Limb (tissue), 2 donors: ENCODE data around the gene CHPF.
A peak's percentile ranks its signal among the peaks of the same experiment; 100 is the strongest.

Experiments used
- DNase-seq, 2 donors: peaks; one replicate each; pipeline ENCODE4 v3.0.0-alpha.2; 2016; ENCODE audit errors: extremely low spot score in 2 of 2

Gene CHPF, protein sequence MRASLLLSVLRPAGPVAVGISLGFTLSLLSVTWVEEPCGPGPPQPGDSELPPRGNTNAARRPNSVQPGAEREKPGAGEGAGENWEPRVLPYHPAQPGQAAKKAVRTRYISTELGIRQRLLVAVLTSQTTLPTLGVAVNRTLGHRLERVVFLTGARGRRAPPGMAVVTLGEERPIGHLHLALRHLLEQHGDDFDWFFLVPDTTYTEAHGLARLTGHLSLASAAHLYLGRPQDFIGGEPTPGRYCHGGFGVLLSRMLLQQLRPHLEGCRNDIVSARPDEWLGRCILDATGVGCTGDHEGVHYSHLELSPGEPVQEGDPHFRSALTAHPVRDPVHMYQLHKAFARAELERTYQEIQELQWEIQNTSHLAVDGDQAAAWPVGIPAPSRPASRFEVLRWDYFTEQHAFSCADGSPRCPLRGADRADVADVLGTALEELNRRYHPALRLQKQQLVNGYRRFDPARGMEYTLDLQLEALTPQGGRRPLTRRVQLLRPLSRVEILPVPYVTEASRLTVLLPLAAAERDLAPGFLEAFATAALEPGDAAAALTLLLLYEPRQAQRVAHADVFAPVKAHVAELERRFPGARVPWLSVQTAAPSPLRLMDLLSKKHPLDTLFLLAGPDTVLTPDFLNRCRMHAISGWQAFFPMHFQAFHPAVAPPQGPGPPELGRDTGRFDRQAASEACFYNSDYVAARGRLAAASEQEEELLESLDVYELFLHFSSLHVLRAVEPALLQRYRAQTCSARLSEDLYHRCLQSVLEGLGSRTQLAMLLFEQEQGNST

DNA sequence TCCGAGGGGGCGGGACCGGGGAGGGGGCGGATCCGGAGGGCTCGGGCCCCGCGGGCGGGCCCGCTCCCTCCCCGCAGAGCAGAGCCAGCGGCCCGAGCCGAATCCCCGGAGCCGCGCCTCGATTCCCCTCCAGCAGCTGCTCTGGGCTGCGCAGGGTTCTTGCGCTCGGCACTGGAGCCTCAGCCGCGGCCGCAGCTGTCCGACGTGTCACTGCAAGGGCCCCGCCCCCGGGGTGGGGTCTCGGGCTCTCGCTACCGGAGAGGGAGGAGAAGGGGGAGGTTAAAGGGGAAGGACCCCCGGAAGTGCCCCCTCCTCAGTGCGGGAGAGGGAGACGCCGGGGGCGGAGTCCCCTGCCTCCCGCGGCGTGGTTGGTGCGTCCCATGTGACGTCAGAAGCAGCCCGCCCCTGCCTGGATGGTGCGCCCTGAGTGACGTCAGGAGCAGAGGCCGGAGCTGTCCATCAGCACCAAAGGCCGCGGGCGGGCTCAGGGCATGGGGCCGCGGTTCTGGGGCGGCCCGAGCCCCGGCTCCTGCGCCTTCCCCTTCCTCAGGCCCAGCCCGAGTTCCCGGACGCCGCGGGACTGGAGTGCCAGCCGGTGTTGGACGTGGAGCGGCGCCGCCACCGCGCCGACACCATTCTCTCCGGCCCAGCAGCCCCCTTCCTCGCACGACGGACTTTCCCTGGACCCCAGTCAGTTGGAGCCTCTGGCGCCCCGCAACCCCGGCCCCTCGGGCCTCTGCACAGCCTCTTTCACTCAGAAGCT, at the start of gene CHPF, which contains the start of gene TMEM198:
CHPF (minus strand) TSS at position 214 of the 763 bp plus-strand sequence. CDS start 271 bp downstream, outside the sequence.
TMEM198 (plus strand) TSS at position 433 of the 763 bp plus-strand sequence. CDS start 700 bp downstream, outside the sequence.
- peak; percentile 97 to 99 for DNase-seq

DNA sequence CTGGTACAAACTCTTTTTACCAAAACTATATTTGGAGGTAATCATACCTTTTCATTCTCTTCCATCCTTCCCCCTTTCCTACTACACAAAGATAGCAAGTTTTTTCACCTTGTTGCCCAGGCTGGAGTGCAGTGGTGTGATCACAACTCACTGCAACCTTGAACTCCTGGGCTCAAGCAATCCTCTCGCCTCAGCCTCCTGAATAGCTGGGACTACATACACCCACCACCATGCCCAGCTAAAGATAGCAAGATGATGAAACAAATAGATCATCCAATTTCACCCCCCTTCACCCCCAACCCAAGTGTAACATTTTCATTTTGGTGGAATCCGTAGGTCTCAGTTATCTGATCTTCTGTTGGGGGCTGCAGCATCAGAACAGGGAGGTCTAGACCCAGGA, 49.5 kb upstream of the CHPF start:
- DNase-seq, result no peak

DNA sequence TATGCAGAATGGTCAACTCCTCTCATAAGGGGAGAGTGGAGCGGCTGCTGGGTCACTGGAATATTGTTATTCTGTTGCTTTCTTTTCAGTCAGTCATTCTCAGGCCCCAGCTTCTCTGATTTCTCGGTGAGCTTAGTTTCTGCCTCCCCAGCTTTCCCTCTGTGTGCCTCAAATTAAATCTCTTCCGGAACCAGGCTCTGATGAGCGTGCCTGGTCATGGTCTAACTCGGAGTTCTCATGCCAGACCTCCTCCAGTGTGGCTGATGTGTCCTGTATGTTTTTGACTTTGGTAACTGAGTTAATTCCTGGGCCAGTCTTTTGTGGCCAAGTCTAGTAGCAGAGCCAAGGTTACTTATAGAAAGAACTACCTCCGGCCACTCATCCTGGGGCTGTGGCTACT, 49.1 kb upstream of the CHPF start:
- no peak for DNase-seq

DNA sequence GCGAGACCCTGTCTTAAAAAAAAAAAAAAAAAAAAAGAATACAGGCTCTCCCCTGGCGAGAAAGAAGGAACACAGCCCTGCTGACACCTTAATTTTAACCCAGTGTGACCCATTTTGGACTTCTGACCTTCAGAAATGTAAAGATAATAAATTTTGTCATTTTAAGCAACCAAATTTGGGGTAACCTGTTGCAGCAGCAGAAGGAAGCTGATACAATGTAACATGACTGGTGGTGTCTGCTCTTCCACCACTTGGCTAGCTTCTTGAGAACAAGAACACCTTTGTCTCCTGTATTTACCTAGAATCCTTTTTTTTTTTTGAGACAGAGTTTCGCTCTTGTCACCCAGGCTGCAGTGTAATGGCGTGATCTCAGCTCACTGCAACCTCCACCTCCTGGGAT, 47.5 kb upstream of the CHPF start:
- no peak for DNase-seq

DNA sequence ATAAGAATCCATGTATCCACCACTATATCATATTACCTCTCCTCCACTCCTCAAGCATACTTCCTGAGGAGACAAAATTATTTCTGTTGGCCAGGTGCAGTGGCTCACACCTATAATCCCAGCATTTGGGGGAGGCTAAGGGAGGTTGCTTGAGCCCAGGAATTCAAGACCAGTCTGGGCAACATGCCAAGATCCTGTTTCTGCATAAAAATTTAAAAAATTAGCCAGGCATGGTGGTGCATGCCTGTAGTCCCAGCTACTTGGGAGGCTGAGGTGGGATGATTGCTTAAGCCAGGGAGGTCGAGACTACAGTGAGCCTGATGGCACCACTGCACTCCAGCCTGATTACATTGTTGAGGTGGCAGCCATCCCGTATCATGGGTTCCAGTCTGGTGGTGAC, 37.7 kb upstream of the CHPF start:
- DNase-seq, result no peak

DNA sequence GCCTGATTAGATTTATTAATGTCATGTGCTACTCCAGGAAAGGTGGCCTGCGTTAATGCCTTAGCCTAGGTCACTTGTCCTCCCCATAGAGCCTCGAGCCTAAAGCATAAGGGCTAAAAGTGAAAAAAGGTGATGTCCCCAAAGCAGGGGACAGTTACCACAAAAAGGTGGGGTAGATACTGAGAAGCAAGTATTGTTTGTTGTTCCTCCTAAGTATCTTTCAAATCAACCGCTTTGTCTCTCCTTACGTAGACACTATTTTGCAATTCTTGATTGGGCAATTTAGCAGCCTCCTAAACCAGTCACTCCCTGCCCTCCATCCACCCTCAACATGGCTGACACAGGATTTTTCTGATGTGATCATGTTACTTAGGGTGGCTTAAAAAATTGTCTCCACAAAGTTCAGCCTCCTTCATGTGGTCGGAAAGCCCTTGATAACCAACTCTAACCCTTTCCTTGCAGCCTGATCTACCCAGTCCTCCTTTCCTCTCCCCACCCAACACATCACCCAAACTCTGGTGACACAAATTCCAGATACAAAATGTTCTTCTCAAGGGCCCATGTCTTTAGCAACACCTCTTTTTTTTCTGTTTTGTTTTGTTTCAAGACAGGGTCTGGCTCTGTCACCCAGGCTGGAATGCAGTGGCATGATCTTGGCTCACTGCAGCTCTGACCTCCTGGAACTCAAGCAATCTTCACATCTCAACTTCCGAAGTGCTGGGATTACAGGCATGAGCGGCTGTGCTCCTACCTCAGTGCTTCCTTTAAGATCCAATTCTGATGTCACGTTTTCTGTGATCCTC, 35.4 kb upstream of the CHPF start:
- no peak for DNase-seq

DNA sequence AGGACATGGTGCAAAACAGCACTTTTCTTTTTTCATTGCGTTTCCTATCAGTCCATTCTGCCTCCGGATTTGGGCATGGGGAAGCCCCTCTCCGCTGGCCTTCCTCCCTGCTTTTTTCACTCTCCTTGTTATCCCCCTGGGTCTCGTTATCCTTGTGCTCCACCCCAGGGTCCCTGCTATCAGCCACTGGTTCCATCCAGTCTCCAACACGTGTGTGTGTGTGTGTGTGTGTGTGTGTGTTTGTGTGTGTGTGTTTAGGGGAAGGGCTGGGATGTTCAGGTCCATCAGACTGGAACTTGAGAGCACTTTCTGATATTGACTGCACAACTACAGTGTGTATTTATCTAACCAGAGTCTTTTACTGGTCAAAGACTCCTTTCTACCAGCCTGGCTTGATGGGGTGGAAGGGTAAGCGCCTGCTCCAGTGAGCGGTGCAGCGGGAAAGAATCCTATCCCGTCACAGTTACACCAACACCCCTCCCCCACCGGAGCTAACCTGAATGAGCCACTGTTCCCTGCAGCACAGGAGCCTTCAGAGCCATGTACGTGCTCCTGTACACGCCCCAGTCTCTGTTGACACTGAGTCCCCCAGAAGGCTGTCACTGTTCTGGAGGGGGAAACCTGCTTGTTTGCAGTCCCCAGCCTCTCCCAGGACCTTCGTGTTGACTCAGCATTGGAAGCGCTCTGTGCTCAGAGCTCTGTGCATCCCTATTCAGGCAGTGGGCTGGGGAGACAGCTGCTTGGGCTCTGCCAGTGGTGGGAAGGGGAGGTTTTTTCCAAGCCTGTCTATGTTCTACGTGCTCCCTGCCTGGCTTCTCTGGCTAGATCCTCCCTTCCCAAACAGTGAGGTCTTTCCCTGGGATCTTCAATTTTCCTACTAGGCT, 33.1 kb upstream of the CHPF start:
- peak; percentile 64 to 83 for DNase-seq

DNA sequence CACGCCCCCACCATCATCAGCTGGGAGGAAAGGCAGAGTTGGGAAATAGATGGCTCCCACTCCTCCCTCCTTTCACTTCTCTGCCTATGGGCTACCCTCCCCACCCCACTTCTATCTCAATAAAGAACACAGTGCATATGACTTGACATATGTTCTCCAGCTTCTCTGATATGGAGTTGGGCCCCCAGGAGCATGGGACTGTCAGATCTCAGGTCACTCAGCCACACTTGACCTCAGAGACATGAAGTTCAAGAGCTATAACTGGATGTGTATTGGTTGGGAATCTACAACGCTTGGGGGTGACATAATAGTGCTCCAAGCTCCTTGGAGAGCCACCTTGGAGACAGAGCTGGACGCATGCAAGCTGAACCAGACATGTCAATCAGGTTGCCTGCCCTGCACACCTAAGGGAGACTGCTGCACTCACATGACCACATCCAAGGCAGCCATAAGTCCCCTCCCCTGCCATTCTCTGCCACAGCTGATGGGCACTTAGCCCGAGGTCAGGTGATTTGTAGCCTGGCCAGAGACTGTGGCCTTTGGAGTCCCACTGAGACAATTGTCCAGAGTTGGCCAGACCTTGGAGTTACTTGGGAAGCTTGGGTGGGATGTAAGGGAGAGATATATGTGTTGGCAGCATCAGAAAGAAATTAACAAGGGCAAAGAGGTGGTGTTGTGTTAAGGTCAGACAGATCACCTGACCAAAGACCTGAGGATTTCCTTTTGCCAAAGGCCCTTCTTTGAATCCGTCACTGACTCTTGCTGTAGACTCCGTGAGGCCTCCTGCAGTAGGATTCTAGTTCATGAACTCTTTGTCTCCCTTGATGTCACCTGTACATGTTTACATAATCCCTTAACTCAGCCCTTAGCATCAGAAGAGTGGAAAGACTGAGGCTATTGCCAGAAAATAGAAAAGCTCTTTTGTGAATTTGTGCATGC, 32.2 kb upstream of the CHPF start:
- no peak for DNase-seq

DNA sequence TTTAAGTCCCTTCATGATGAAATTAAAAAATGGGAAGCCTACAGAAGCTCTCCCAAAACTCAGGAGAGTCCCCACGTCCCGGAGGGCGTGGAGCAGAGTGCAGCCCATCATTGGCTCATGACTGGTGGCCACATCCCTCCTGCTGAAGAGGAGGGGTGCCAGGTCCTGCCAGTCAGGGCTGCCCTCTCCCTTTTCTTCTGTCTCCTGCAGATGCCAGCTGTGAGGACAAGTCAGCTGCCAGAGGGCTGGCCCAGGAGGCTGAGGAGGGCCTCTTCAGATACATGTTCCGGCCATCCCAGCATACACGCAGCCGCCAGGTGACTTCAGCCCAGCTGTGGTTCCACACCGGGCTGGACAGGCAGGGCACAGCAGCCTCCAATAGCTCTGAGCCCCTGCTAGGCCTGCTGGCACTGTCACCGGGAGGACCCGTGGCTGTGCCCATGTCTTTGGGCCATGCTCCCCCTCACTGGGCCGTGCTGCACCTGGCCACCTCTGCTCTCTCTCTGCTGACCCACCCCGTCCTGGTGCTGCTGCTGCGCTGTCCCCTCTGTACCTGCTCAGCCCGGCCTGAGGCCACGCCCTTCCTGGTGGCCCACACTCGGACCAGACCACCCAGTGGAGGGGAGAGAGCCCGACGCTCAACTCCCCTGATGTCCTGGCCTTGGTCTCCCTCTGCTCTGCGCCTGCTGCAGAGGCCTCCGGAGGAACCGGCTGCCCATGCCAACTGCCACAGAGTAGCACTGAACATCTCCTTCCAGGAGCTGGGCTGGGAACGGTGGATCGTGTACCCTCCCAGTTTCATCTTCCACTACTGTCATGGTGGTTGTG, 31.1 kb upstream of the CHPF start:
- DNase-seq, result peak in 1 of 2 donors; percentile 11

DNA sequence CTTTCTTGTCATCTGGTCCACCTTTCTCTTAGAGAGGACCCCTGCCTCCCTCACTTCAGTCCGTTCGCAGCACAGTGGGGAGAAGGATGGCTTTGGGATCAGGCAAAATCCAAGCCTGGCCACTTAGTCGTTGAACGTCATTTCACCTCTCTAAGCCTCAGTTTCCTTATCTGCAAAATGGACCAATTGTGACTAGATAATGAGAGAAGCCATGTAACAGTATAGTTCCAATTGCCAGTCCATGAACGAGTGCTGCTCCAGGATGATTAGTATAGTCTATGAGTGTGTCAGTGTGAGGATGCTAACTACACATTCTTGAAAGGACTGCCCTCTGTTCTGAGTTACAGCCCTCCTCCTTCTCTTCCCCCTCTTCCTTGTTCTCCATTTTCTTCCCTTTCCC, 29.6 kb upstream of the CHPF start:
- no peak for DNase-seq

DNA sequence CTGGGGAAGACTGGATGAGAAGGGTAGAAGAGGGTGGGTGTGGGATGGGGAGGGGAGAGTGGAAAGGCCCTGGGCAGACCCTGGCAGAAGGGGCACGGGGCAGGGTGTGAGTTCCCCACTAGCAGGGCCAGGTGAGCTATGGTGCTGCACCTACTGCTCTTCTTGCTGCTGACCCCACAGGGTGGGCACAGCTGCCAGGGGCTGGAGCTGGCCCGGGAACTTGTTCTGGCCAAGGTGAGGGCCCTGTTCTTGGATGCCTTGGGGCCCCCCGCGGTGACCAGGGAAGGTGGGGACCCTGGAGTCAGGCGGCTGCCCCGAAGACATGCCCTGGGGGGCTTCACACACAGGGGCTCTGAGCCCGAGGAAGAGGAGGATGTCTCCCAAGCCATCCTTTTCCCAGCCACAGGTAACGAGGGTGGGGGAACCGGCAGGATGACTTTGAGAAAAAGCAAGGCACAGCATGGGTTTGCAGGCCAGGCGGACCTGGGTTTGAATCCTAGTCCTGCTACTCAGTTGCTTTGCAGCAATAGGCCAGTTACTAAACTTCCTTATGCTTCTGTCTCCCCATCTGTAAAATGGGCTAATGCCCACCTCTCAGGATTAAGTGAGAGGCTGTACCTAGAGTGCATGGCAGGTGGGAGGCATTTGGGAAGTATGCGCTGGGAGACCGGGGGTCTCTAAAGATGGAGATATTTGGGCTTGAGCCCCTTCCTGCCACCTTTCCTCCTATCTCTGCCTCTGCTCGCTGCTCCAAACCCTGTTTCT, 28.8 kb upstream of the CHPF start, which contains the start of gene INHA:
INHA (plus strand) TSS at position 74 of the 765 bp plus-strand sequence; CDS start at position 139, 65 bp downstream.
- no peak for DNase-seq

DNA sequence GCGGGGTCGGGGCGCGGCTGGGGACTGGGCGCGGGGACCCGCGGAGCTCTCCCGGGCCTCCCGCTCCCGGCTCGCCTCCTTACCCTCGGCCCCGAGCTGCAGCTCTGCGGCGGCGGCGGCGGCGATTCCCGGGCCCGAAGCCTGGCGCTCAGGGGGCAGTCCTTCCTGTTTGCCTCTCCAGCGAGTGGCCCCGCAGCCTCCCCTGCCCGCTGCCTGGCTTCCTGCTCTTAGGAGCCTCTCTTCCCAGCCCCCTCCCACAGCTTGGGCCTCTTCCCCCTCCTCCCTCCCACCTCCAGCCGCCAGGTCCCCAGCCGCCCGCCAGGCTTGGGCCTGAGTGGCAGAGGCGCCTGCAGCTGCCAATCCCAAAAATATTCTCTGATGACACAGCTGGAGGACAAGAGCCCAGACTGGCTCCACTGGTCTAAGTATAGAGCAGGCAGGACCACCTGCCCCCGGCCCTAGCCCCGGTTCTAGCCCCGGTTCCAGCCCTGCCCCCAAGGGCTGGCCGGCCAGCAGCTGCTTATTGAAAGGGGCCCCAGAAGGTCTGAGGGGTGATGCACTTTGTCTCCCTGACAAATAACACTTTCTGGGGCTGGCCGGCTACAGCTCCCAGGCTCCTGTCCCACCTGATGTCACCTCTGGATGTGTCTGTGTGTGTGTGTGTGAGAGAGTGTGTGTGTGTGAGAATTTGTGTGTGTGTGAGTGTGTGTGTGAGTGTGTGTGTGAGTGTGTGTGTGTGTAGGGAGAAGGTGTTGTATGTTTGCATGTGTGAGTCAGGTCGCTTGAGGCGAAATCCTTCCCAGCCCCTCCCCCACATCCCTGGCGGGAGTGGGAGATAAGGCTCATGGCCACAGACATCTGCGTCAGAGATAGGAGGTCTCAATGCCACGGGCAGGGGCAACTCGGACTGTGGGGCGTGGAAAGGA, 28.0 kb upstream of the CHPF start, which contains the start of gene OBSL1:
OBSL1 (minus strand) TSS at position 229 of the 926 bp plus-strand sequence. CDS start 307 bp downstream, outside the sequence.
- peak; percentile 86 to 88 for DNase-seq

DNA sequence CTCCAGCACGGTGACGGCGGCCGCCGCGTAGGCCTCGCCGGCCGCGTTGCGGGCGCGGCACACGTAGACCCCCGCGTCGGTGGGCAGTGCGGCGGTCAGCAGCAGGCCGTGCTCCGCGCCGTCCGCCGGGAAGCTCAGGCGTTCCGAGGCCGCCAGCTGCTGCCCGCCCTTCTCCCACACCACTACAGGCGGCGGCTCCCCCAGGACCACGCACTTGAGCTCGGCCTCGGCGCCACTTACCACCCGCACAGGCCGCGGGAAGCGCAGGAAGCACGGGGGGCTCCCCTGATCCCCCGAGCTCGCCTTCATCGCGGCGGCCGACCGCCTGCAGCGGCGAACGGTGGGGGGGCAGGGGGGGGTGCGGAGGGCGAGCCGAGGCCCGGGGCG, 27.3 kb upstream of the CHPF start:
- DNase-seq, result no peak

DNA sequence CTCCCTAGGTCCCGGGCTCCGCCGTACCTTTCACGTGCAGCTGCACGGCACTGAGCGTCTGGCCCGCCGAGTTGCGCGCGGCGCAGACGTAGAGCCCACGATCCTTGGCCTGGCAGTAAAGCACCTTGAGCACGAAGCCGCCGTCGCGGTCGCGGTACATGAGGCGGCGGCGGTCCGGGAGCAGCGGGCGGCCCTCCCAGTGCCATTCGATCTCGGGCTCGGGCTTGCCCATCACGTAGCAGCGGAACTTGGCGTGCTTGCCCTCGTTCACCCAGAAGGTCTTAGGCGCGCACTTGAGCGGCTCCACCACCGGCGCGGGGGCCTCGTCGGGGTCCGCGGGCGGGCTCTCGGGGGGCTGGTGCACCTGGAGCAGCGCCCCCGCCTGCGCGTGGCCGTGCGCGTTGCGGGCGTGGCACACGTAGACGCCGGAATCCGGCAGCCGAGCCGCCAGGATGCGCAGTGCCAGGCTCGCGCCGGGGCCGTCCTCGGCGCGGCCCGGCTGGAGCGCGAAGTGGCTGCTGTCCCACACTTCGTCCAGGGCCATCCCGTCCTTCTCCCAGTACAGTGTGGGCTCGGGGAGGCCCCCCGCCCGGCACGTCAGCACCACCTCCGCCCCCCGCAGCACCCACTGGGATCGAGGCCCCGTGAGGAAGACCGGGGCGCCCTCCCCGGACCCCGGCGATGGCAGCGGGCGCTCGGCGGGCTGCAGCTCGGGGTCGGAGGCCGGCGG, 26.8 kb upstream of the CHPF start:
- DNase-seq, result peak in 1 of 2 donors; percentile 69

DNA sequence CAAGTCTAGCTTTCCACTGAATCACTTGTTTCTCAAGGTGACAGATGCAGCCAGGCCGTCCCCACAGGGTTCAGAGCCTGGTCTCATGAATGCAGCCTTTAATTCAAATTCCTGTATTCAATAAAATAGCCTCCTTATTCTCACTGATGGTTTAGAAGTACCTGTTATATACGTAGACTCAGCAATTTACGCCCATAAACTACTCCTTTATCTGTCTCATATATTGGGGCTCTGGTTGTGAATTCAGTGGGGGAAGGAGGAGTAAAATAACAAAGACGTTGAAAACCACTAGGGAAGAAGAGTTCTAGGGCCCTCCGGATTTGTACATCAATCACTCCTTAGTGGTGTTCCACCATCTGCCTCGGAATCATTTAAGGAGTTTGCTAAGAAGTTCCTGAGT, 26.0 kb upstream of the CHPF start:
- no peak for DNase-seq
